NT2/D1 (cell line): ENCODE data around the gene TMEM235.

Source experiments
- YY1 ChIP-seq: IDR thresholded peaks from 2 replicates; pipeline ENCODE4 v1.6.1; 2011; ENCODE audit not compliant: insufficient read length, insufficient read depth
- ZNF274 ChIP-seq: IDR thresholded peaks from 2 replicates; pipeline ENCODE4 v1.6.1; 2011; ENCODE audit warnings: mild to moderate bottlenecking, low read depth, low read length

DNA sequence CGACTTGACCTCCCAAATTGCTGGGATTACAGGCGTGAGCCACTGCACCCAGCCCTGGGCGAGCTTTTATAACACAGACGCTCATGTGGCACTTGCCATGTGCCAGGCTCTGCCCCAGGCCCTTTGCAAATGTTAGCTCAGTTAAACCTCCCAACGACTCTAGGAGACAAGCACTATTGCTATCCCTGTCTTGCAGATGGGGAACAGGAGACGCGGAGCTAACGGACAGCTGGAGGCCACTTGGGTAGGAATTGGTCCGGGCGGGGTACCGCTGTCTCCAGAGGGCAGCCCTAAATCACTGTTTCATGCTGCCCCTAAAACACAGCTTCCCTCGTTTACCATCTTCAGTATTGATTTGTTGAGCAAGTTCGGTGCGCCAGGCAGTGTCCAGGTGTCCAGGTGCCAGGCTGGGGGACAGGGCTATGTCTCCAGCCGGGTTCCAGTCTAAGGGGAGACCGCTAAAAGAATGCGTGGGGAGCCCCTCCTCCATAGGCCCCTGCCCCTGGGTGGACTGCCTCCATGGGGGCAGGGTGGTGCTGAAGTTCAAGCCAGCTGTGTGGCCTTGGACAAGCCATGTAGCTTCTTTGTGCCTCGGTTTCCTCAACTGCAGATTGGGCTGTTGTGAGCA is 23.7 kb downstream of the TMEM235 start:
- no peak for TF ChIP-seq ZNF274
- no peak for TF ChIP-seq YY1
